ENCODE results near the gene SNRPN.

SNRPN gene

DNA sequence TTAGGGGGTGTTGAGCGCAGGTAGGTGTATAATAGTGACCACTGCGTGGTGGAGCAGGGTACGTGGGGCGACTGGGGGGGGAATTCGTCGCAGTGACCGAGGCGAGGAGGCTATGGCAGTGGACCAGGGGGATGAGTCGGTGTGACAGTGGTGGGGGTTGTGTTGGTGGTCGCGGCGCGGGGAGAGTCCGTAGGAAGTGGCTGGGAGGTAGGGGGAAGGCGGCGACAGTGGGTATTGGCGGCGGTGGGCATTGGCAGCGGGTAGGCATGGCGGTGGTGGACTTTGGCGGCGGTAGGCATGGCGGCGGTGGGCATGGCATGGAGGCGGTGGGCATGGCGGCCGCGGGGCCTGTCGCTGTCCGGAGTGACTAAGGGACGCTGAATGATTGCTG is 739 bp downstream of the SNRPN start:
- peak overlapping the region; percentile 96 for H3K4me3 ChIP-seq (ENCODE audit: low read depth, low read length)
- DNase-seq (ENCODE audit: low read depth), result no peak
- TF ChIP-seq, protein P1, sequence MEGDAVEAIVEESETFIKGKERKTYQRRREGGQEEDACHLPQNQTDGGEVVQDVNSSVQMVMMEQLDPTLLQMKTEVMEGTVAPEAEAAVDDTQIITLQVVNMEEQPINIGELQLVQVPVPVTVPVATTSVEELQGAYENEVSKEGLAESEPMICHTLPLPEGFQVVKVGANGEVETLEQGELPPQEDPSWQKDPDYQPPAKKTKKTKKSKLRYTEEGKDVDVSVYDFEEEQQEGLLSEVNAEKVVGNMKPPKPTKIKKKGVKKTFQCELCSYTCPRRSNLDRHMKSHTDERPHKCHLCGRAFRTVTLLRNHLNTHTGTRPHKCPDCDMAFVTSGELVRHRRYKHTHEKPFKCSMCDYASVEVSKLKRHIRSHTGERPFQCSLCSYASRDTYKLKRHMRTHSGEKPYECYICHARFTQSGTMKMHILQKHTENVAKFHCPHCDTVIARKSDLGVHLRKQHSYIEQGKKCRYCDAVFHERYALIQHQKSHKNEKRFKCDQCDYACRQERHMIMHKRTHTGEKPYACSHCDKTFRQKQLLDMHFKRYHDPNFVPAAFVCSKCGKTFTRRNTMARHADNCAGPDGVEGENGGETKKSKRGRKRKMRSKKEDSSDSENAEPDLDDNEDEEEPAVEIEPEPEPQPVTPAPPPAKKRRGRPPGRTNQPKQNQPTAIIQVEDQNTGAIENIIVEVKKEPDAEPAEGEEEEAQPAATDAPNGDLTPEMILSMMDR (IDR thresholded peaks at IDR 0.05; ENCODE audit: control insufficient read depth, extremely low read depth, insufficient read depth), result no peak

DNA sequence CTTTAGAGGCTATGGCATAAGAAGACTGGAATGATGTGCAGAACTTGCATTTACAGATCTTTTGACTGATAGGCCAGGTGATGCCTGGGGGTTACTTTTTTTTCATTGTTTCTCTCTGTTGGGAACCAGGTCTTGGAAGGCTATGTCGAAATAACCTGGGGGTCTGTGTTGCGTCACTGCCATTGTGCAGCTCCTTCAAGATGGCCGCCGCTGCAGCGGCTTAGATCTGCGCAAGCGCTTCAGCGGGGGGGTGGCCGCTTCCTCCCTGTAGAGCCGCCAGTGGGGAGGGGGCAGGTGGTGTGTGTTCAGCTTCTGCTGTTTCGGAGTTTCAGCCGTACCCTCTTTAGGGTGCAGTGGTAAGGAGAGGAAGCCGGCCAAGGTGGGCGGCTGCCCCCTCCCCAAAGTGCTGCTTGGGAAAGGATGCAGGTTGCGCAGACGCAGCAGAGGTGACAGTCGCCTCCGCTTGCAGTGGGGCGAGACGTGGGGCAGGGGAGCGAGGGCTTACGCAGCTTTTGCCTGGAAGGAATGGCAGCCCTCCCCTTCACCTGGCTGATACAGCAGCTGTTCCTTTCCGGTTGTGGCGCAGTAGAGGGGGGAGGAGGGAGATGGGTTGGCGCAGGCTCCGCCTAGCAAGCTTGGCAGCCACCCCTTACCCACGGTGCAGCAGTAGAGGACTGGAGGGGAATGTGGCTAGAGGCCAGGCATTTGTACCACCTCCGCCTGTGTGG is 1.5 kb downstream of the SNRPN start:
- peak overlapping the region; percentile 96 for H3K4me3 ChIP-seq (ENCODE audit: low read depth, low read length)
- TF ChIP-seq, protein P1 (IDR thresholded peaks at IDR 0.05; ENCODE audit: control insufficient read depth, extremely low read depth, insufficient read depth), result no peak
- peak; percentile 52 for DNase-seq (ENCODE audit: low read depth)

DNA sequence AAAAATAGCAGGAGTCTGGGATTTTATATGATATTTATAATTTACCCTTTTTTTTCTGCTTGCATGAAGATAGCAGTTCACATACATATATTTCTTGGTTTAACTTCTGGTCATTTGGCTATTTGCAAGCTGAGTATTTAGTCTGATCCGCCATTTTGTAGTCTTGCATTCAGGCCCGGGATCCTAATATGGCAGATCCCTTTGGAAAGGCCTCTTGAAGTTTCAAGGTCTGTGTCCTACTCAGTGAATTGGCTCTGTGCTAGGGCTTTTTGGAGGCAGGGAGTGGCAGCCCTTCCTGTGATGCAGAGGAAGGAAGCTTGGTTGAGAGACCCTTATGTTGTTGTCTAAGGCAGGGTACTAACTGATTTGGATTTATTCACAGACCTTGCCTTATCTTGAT is 2.9 kb downstream of the SNRPN start:
- no peak for DNase-seq (ENCODE audit: low read depth)
- TF ChIP-seq, protein P1 (IDR thresholded peaks at IDR 0.05; ENCODE audit: control insufficient read depth, extremely low read depth, insufficient read depth), result no peak
- peak overlapping the region; percentile 96 for H3K4me3 ChIP-seq (ENCODE audit: low read depth, low read length)

DNA sequence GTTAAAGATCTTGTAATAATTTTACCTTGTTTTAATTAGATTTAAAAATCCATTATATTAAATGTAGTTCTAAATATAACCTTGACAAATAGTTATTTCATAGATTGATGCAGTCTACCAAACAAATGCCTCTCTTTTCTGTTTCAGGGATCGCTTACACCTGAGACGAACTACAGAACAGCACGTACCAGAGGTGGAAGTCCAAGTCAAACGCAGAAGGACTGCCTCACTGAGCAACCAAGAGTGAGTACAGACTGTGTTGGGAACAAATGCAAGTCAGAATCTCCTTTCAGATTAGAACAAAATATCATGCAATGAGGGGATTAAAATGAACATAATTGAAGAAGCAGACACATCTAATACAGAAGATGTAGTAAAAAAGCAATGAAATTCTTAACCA is 7.2 kb downstream of the SNRPN start:
- DNase-seq (ENCODE audit: low read depth), result no peak
- TF ChIP-seq, protein P1 (IDR thresholded peaks at IDR 0.05; ENCODE audit: control insufficient read depth, extremely low read depth, insufficient read depth), result no peak
- no peak overlapping the region; the same call in 1 of the 2 replicates for H3K4me3 ChIP-seq (ENCODE audit: low read depth, low read length)

DNA sequence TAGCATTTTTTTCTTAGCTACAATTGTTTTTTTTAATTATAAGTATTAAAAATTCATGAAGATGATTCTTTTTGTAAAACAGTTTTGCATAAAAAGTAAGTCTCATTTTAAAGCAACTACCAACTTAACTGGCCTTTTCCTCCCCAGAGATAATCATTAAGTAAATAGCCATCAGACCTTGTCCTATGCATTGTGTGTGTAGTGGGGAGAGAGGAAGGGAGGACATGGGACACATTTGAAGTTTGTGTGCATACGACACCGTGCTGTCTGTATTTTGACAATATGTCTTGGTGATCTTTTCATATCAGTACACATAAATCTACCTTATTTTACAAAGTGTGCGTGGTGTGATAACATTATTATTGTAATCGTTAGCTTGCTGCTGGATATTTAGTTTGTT is 8.1 kb downstream of the SNRPN start:
- TF ChIP-seq, protein P1 (IDR thresholded peaks at IDR 0.05; ENCODE audit: control insufficient read depth, extremely low read depth, insufficient read depth), result no peak

DNA sequence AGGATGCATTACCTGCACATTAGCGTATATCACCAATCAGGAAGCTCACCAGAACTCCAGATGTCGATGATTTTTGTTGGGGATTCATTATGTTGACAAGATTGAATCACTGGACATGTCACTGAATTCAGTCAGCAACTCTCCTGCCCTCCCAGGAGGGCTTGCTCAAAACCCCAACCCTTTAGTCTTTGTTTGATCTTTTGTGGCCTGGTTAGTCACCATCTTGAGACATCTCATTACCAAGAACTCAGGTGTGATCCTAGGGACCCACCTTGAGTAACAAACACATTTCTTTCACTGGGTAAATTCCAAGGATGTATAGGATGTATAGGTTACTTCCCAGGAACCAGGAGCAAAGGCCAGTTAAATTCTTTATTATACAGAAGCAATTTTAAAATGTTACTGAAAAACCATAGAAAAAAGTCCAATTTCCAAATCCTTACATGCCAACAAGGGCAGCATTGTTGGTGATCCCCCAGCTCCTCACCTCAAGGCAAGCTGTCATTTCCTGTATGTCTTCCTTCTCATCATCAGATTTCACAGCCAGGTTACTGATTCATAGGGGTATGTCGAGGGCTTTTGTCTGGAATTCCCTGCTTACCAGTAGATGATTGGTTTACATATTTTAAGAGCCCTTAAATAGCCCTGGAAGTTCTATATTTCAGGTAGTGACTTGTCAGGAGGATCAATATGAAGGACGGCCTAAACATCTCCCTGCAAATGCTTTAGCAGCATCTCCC is 11.7 kb downstream of the SNRPN start:
- TF ChIP-seq, protein P1 (IDR thresholded peaks at IDR 0.05; ENCODE audit: control insufficient read depth, extremely low read depth, insufficient read depth), result no peak
- no peak overlapping the region for H3K4me3 ChIP-seq (ENCODE audit: low read depth, low read length)
- DNase-seq (ENCODE audit: low read depth), result no peak

More for the DNA sequence above, 8.1 kb downstream of the SNRPN start:
- DNase-seq (ENCODE audit: low read depth), result no peak
- H3K4me3 ChIP-seq (ENCODE audit: low read depth, low read length), result no peak overlapping the region
